NCI-H2196 treated with DMSO at 0.1 percent for 48 hours (cell line): ENCODE measurements around the gene SLC47A2.

Experiments
- DNase-seq: peaks from one replicate; lab custom pipeline; 2025; ENCODE audit not compliant: unreplicated experiment; lab: John Stamatoyannopoulos, UW

The SLC47A2 gene

DNA sequence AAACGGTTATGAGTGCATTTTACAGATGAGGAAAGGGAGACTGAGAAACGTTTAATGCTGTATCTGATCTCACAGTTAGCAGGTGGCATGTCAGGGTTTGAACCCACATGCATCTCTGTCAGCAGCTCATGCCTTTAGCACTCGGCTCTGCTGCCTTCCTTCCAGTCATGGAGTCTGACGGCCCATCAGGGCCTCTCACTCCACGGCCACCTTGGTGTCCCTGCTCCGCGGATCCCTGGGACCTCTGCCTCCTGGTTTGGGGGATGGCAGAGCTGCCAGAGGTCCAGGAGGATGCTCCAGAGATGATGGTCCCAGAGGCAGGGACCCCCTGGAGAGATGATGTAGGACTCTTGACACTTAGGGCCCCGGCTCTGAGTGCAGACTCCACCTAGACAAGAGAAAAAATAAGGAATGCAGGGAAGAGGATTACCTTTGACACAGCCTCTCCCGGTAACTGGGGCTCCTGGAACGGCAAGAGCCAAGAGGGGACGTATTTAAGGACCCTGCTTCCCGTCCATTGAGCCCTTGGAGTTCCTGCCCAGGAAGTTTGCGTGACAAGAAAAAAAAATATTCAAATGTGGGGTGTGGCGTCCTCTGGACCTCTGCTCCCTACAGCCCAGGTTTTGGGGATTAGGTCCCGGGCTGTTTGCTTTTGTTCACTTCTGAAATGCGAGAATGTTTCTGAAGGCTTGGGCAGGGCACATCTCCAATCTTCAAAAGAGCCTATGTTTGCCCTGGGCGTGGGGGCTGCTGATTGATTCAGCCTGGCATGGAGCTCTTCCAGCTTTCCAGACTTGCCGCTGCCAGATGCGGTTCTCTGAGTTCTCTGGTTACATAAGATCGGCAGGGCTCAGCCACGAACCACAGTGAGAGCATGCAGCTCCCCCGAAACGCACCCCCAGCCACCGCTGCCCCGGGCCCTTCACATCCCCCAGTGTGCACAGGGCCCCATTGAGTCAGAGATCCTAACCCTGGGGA, 31.7 kb upstream of the SLC47A2 start, which contains the start of gene ALDH3A1:
ALDH3A1 (minus strand) TSS at position 470 of the 978 bp plus-strand sequence. CDS start 3,169 bp downstream, outside the sequence.
- no peak for DNase-seq

DNA sequence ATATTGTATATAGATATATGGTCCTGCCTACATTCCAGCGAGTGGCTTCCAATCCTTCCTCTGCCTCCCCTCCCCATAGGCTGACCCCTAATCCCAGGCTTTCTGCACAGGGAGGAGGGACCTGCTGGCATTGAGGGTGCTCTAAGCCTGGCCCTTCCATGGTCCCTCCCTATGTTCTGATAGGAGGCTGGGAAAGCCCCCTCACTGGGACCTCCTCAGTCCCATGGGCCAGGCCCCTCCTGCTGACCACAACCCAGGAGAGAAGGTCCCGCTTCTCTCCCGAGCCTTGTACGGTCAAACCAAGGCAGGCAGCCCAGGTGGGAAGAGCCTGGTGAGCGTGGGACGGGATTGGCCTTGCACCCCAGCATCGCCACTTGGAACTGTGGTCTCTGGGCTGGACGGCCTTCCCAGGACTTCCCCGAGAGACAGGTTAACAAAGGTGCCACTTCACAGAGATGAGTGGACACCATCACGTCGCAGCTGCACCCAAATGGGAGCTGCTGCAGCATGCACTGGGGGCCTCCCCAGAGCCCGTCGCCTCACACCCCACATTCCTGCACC, 30.9 kb upstream of the SLC47A2 start:
- no peak for DNase-seq

DNA sequence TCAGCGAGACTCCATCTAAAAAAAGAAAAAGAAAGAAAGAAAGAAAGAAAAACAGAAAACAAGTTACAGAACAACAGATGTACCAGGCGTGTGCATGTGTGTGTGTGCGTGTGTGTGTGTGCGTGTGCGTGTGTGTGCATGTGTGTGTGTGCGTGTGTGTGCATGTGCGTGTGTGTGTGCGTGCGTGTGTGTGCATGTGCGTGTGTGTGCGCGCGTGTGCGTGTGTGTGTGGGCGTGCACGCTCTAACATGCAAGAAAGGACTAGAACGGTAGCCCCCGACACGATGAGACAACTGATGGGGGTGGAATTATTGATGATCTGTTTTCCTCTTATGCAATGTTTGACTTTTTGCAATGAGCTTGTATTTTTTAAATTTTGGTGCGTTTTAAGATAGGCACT, 30.1 kb upstream of the SLC47A2 start:
- no peak for DNase-seq

DNA sequence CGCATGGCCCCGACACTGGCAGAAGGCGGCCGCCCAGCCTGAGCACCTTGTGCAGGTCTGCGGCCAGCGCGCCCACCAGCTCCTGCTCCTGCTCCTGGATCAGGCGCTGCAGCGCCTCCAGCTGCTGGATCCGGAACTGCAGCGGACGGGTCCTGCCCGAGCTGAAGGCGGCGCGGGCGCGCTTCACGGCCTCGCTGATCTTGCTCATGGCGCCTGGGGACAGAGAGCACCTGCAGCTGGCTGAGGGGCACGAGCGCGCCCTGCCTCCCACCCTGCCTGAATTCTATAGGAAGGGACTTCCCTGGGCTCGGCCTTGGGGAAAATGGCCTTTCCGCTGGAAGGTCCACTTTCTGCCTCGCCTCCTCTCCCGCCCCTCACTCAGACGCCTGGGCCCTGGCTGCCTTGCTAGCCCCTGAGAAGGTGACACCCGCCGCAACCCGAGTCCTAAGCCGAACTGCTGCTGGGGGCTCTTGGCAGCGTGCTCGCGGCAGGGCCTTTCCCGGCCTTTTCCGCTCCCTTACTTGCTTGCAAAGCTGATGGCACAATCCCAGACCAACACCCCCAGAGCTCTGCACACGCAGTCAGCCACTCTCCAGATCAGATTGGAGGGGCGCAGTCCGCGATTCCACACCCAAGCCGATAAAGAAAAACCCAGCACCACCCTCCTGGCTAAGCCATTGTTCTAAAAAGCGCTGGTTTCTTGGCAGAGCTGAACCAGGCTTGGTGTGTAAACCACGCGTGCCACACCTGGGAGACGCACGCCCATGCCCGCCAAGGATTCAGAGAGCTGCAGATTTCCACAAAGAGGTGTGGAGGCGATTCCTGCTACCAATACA, 28.8 kb upstream of the SLC47A2 start:
- DNase-seq: peak; percentile 5

DNA sequence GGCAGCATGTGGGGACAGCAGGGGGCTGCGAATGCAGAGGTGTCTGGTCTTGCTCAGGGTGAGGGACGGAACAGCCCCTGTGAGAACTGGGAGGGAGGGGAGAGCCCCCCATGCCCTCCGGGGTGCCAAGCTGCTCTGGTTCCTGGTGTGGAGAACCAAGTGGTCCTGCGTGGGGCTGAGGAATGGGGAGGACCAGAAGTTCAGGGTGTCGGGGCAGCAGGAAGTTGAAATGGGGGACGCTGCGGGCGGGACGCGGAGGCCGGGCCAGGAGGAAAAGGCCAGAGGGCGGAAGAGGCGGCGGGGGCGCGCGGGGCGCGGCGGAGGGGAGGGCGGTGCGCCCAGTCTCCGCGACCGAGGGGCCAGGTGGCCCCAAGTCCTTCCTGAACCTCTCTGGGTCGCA, 28.1 kb upstream of the SLC47A2 start:
- no peak for DNase-seq

DNA sequence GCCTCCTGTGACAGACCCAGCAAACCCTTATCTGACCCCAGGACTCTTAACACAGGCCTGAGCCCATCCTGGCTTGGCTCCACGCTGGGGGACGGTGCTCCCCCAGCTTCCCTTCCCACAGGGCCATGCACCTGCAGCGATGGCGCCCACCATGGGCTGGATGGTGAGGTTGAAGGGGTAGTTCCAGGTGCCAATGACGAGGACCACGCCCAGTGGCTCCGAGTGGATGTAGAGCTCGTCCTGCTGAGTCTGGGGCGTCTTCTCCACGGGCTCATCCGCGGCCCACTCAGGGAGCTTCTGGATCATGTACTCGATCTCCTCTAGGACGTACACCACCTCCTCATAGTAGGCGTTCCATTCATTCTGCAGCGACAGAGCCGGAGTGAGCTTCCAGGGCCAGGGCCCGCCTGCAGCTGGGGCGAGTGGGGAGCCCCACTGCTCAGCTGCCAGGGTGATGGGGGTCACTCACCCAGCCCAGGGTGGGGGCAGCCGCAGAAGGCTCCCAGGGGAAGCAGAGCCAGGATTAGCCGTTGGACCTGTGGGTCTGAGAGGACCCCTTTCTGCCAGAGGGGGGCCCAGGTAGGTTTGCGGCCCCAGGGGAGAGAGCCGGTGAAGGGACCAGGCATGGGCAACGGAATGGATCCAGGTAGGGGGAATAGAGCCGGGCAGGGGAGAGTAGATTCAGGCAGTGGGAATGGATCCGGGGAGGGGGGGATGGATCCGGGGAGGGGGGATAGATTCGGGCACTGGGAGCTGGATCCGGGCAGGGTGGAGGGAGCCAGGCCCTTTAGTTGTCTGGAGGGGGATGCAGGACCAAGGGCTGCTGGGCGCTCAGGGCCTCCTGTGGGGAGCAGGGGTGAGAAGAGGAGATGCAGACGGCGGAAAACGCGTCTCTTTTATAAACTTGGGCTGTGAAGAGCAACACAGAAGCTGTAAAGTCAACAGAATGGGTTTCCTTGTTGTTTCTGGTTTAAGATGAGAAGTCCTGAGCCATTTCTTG, 27.0 kb upstream of the SLC47A2 start:
- DNase-seq: no peak

DNA sequence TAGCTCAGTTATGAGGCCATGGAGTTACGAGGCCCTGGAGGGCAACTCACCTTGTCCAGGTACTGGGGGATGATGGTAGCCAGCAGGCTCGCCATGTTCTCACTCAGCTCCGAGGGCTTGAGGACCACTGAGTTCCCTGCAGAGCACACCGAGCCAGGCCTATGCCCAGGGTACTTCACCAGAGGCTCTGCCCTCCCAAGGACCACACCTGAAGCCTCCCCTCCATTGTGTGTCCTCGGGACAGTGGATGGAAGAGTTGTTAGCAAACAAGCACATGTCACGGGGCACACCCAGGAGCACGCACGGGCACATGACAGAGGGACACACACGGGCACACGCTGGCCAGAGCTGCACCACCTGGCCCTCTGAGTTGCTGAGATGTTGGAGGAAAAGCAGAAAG, 26.1 kb upstream of the SLC47A2 start:
- DNase-seq: no peak

GRCh38 chr17:19741832-19742457, 25.6 kb upstream of the SLC47A2 start:
- no peak for DNase-seq

- no peak for DNase-seq
Observed at GRCh38 chr17:19740933-19741332, 24.5 kb upstream of the SLC47A2 start.

DNA sequence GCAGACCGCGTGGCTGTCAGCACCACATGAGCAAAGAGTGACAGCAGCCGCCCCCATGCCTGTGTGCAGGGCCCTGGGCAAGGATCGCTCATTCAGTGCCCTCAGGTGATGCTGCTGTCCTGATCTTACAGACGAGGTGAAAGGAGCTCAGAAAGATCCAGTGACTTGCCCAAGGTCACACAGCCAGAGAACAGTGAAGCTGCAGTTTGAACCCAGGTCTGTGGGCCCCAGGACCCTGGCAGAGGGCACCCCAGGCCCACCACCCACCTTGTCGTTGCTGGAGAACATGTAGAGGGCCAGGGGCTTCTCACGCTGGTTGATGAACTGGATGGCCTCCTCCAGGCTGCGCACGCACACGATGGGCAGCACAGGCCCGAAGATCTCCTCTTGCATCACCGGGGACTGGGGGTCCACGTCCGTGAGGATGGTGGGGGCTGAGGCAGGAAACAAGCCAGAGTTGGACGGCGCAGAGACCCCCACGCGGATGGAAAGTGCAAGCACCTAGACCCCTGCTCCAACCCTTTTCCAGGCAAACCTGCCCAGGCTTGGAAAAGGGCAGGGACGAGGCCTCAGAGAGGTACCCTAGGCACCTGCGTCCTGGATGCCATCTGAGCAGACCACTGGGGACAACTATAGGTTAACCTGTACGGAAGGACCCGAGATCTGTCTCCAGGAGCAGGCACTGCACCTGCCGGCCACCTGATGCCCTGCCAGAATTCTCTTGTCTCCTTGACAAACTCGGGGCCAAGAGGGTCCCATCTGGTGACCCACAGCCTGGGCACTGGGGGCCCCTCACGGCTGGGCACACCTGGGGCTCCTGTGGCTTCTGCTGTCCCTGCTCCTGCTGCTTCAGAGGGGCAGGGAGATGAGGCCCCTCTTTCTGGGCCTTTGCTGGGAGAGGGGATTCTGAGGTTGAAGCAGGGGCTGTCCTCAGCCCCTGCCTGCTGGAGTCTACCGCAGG, 23.1 kb upstream of the SLC47A2 start:
- DNase-seq: no peak

GRCh38 chr17:19738757-19739156, 22.4 kb upstream of the SLC47A2 start:
- DNase-seq: no peak

- DNase-seq: no peak
Observed at GRCh38 chr17:19738073-19738449, 21.7 kb upstream of the SLC47A2 start.

DNA sequence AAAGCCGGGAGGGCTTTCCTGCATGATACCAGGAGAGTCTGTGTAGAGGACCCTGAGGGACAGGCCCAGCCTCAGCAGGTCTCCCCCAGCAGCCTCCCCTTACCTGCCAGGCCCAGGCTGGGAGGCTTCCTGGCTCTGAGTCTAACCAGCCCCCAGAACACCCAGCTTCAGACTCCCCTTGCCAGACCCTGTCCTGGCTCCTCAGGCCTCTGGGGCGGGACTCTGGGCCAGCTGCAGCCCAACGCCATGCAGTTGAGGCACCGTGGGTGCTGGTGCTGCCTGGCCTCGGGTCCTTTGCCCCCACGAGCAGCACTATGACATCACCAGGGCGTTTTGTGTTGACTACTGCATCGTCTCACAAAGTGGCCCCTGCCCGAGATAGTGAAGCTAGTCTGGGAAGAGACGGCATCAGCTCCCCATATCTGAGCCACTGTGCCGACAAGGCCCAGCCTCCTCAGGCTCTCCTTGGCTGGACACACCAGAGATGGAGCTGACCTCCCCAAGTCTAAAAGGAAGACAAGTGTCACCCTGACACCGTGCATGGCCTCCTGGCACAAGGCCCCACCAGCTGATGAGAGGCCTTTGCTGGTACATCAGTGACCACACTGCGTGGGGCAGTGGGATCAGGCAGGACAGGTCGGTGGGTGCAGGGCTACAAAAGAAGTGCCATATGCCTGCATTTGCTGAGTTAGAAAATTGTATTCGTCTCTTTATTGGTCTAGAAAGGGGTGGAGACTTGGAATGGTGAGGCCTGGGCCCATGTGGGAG, 21.1 kb upstream of the SLC47A2 start:
- no peak for DNase-seq

GRCh38 chr17:19736071-19736470, 19.7 kb upstream of the SLC47A2 start:
- DNase-seq: no peak

DNA sequence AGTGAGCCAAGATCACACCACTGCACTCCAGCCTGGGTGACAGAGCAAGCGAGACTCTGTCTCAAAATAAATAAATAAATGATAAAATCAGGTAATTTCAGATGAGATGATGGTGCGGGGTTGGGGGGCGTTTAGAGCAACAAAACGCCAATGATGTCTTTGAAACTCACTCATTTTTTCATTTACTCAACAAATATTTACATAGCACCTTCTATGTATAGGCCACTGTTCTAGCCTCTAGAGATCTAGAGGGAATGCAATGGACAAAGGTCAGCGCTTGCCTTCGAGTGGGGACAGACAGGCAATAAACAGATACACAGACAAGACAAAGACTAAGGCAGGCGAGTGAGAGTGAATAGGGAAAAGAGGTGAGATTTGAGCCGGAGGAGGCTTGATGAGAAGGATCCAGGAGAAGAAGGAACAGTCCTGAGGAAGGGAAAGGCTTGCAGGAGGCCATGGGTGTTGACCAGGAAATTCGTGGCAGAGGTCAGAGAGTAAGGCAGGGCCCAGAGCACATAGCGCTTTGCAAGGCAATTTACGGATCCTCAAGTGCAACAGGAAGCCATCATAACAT, 17.7 kb upstream of the SLC47A2 start:
- DNase-seq: no peak

DNA sequence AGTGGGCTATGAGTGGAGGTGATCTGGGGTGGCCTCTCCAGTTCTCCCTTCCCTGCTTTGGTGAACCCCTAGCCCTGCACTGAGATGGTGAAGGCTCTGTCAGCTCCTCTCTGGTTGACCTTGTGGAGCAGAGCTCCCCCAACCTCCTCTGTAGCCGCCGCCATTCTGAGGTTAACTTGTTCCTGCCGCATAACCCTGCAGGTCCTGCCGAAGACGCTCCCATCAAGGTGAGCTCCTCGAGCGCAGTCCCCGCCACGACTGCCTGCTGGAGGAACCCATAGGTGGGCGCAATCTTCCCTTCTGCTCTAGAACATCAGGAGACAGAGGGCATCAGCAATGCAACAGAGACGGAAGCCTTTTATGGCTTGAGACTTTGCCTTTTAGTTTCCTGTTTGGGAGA, 15.2 kb upstream of the SLC47A2 start:
- no peak for DNase-seq

DNA sequence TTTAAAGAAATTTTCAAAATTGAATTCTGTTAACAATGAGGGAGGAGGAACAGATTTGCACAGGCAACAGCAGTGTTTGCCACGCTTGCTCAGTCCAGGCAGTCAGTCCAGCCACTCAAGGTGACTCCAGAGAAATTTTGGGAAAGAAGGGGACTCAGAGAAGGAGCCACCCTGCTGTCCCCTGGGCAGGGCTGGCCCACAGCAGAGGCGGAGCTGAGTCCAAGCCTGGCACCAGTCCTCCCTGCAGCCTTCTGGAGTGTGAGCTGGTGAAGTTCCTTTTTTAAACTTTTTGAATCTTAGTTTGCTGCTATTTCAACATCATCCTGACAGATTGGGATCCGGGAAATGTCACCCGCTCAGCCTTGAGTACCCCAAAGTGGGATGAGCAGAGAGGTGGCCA, 14.5 kb upstream of the SLC47A2 start:
- no peak for DNase-seq

GRCh38 chr17:19729900-19730299, 13.5 kb upstream of the SLC47A2 start:
- DNase-seq: no peak
